ENCODE data around the gene SLC12A8.
"Not testable (repeated sequence)": the region's sequence is repeated elsewhere in the genome, so short reads cannot be mapped to it uniquely, and the experiment has no call there.

The SLC12A8 gene

GRCh38 chr3:125108833-125109535 is 103.6 kb downstream of the SLC12A8 start:
- DNase-seq, result no peak

GRCh38 chr3:125107861-125108567 is 104.5 kb downstream of the SLC12A8 start:
- no peak for DNase-seq

GRCh38 chr3:125107363-125107762 is 105.2 kb downstream of the SLC12A8 start:
- no peak for DNase-seq

- DNase-seq, result no peak
Observed at GRCh38 chr3:125105116-125105515, 107.4 kb downstream of the SLC12A8 start.

- DNase-seq, result no peak
Observed at GRCh38 chr3:125104639-125105038, 107.9 kb downstream of the SLC12A8 start.

- no peak for DNase-seq
Observed at GRCh38 chr3:125103406-125103805, 109.1 kb downstream of the SLC12A8 start.

- no peak for DNase-seq
Observed at GRCh38 chr3:125102470-125102869, 110.1 kb downstream of the SLC12A8 start.

- no peak for DNase-seq
Observed at GRCh38 chr3:125098611-125099291, 113.8 kb downstream of the SLC12A8 start.

GRCh38 chr3:125090649-125091048 is 121.9 kb downstream of the SLC12A8 start:
- DNase-seq, result no peak

GRCh38 chr3:125087768-125088391 is 124.7 kb downstream of the SLC12A8 start:
- DNase-seq, result no peak

GRCh38 chr3:125085166-125085565 is 127.4 kb downstream of the SLC12A8 start:
- DNase-seq, result no peak

- no peak for DNase-seq
Observed at GRCh38 chr3:125083776-125084175, 128.8 kb downstream of the SLC12A8 start.

GRCh38 chr3:125082339-125082738 is 130.2 kb downstream of the SLC12A8 start:
- DNase-seq, result not testable (repeated sequence)

GRCh38 chr3:125080077-125080476 is 132.5 kb downstream of the SLC12A8 start:
- DNase-seq, result no peak

- DNase-seq, result no peak
Observed at GRCh38 chr3:125079675-125080045, 132.9 kb downstream of the SLC12A8 start.

GRCh38 chr3:125078951-125079674 is 133.4 kb downstream of the SLC12A8 start:
- DNase-seq, result no peak

- no peak for DNase-seq
Observed at GRCh38 chr3:125077864-125078263, 134.7 kb downstream of the SLC12A8 start.

- DNase-seq, result no peak
Observed at GRCh38 chr3:125076464-125076863, 136.1 kb downstream of the SLC12A8 start.

- no peak for DNase-seq
Observed at GRCh38 chr3:125075738-125076137, 136.8 kb downstream of the SLC12A8 start.

GRCh38 chr3:125073390-125073905 is 139.1 kb downstream of the SLC12A8 start:
- no peak for DNase-seq

- no peak for DNase-seq
Observed at GRCh38 chr3:125072749-125073389, 139.7 kb downstream of the SLC12A8 start.

GRCh38 chr3:125072301-125072700 is 140.2 kb downstream of the SLC12A8 start:
- no peak for DNase-seq

Data from CD4-positive, alpha-beta T cell treated with Interleukin-15 for 1 hour (primary cell).